RWPE2 (cell line): ENCODE data around the gene HPS1.
A peak's percentile ranks its signal among the peaks of the same experiment; 100 is the strongest.

ENCODE experiments used
- ATAC-seq: fragments of 200-7000 bp; cut with Tn5 transposase; 3 replicates; pipeline ENCODE4 v1.9.1; 2021; ENCODE audit warnings: low read depth
- DNase-seq: peaks from one replicate; pipeline ENCODE4 v3.0.0-alpha.2; 2020; ENCODE audit warnings: low spot score
- H3K27ac ChIP-seq: fragments of 450-650 bp; 2 replicates; pipeline ENCODE4 v1.5.1; 2017; ENCODE audit warnings: mild to moderate bottlenecking; ENCODE audit not compliant: poor library complexity, severe bottlenecking
- H3K27me3 ChIP-seq: fragments of 250-450 bp; sonication (Bioruptor Pico); 2 replicates; pipeline ENCODE4 v1.5.1; 2021; ENCODE audit warnings: mild to moderate bottlenecking, moderate library complexity; ENCODE audit not compliant: insufficient read depth, poor library complexity, severe bottlenecking
- H3K36me3 ChIP-seq: fragments of 250-450 bp; sonication (Bioruptor Pico); 2 replicates; pipeline ENCODE4 v1.5.1; 2020; ENCODE audit warnings: low read depth, mild to moderate bottlenecking, moderate library complexity
- H3K4me1 ChIP-seq: fragments of 250-450 bp; sonication (Bioruptor Pico); 2 replicates; pipeline ENCODE4 v1.5.1; 2021; ENCODE audit warnings: mild to moderate bottlenecking, moderate library complexity; ENCODE audit not compliant: insufficient read depth, poor library complexity, severe bottlenecking
- H3K4me3 ChIP-seq: fragments of 250-450 bp; sonication (Bioruptor Pico); 2 replicates; pipeline ENCODE4 v1.5.1; 2021; ENCODE audit warnings: mild to moderate bottlenecking, moderate library complexity; ENCODE audit not compliant: severe bottlenecking
- H3K9me3 ChIP-seq: fragments of 250-450 bp; sonication (Bioruptor Pico); 2 replicates; pipeline ENCODE4 v1.5.1; 2021; ENCODE audit warnings: mild to moderate bottlenecking, moderate library complexity; ENCODE audit not compliant: severe bottlenecking
- TF ChIP-seq, protein P1 (sequence below): fragments of 450-650 bp; IDR thresholded peaks from one replicate; pipeline ENCODE4 v1.5.1; 2017; ENCODE audit warnings: mild to moderate bottlenecking, moderate library complexity; ENCODE audit not compliant: poor library complexity, severe bottlenecking

Gene HPS1

DNA sequence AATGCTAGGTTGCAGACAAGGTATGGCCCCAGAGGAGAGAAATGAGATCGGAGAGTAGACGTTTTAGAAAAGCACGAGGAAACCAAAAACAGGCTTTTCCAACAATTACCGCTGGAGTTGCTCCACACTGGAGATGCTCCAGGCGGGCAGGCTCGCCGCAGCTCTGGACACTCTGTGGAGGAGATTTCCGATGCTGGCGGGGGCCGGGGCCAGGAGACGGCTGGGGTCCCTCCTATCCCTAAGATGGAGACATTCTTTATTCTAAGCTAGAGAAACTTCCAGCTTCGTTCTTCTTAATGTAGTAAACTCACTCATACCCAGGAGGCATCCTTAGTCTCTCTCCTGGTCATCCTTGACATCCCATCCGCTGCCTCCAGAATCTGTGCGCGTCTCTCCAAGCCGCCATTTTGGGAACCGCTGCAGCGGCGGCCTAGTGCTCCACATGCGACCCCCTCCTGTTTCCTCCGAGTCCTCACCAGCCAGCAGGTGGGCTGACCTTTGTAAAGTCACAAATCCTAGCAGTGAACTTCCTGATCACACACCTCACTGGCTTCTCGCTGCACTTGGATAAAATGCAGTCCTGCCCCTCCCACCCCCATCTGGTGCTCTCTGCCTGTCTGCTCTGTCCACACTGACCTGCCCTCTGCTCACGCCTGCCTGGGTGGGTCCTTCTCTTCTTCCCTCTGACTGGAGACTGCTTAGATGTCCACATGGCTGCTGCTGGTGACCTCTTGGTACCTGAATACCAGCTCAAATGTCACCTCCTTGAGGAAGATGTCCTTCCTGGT, 43.6 kb downstream of the HPS1 start:
- peak overlapping the region; percentile 38 for H3K27ac ChIP-seq
- no peak for DNase-seq

DNA sequence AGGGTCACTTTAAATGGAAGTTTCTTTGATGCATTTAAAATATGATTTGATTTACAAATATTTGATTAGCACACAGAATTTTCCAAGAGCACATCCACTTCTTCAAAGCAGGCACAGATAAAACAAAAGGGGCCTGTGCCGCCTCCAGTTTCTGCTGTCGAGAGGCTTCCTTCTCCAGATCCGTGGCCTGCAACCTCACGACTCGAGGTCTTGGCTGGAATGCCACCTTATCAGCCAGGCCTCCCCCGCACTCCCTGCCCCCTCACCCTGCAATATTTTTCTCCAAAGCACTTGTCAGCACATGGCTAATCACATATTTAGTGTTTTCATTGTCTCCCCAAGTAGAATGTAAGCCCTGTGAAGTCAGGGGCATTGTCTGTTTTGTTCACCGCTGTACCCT, 44.3 kb downstream of the HPS1 start:
- ATAC-seq (no peak), DNase-seq (no peak)
- no peaks in the 10 kb centered on the region for H3K9me3 ChIP-seq
- TF ChIP-seq, protein P1, sequence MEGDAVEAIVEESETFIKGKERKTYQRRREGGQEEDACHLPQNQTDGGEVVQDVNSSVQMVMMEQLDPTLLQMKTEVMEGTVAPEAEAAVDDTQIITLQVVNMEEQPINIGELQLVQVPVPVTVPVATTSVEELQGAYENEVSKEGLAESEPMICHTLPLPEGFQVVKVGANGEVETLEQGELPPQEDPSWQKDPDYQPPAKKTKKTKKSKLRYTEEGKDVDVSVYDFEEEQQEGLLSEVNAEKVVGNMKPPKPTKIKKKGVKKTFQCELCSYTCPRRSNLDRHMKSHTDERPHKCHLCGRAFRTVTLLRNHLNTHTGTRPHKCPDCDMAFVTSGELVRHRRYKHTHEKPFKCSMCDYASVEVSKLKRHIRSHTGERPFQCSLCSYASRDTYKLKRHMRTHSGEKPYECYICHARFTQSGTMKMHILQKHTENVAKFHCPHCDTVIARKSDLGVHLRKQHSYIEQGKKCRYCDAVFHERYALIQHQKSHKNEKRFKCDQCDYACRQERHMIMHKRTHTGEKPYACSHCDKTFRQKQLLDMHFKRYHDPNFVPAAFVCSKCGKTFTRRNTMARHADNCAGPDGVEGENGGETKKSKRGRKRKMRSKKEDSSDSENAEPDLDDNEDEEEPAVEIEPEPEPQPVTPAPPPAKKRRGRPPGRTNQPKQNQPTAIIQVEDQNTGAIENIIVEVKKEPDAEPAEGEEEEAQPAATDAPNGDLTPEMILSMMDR = no peak
- H3K36me3 ChIP-seq = no peaks in the 10 kb centered on the region
- no peaks in the 10 kb centered on the region for H3K27me3 ChIP-seq
- no peak overlapping the region for H3K27ac ChIP-seq
- peaks cover 13% of the 10 kb centered on the region for H3K4me1 ChIP-seq
- H3K4me3 ChIP-seq = no peak overlapping the region

More for the DNA sequence above, 43.6 kb downstream of the HPS1 start:
- Histone ChIP-seq H3K4me3 (no peak overlapping the region), H3K9me3 (no peaks in the 10 kb centered on the region), H3K27me3 (no peaks in the 10 kb centered on the region), H3K36me3 (no peaks in the 10 kb centered on the region), H3K4me1 (peaks cover 13% of the 10 kb centered on the region)
- ATAC-seq = no peak
- TF ChIP-seq, protein P1 = no peak

DNA sequence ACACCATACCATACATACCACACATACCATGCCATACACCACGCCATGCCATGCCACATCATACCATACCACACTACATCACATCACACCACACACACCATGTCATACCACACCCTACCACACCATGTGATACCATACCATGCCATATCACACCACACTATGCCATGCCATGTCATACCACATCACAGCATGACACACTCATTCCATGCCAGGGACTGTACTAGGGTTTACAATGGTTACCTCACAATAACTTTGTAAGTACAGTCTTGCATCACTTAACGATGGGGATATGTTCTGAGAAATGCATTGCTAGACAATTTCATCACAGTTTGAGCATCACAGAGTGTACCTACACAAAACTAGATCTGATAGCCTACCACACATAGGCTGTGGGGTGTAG, 46.3 kb downstream of the HPS1 start:
- ATAC-seq = peak; percentile 17; the same call in 2 of the 3 replicates
- no peak for DNase-seq
- Histone ChIP-seq H3K4me3 (no peak overlapping the region), H3K9me3 (no peaks in the 10 kb centered on the region), H3K27ac (no peak overlapping the region), H3K36me3 (no peaks in the 10 kb centered on the region), H3K27me3 (no peaks in the 10 kb centered on the region), H3K4me1 (peaks cover 13% of the 10 kb centered on the region)
- TF ChIP-seq, protein P1 = no peak

DNA sequence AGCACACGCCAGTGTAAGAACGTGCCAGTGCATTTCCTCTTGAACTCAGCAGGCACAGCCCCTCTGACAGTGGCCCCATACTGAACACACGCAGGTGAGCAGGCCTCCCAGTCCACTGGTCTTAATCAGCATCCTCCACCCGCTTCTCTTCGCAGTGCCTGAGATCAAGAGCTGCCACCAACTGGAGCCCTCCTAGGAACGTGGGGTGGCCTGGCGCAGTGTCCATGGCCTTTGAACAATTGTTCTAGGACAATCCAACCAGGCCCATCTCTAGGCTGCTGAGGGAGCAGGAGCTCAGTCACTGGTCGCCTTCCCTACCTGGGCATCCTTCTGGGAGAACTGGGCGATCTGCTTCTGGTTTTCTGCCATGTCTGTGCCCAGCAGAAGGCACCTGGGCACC, 47.0 kb downstream of the HPS1 start:
- H3K4me3 ChIP-seq = no peak overlapping the region

More for the DNA sequence above, 47.0 kb downstream of the HPS1 start:
- H3K36me3 ChIP-seq = no peaks in the 10 kb centered on the region
- ATAC-seq = no peak
- peaks cover 12% of the 10 kb centered on the region for H3K4me1 ChIP-seq
- no peak overlapping the region for H3K27ac ChIP-seq
- DNase-seq = no peak
- H3K27me3 ChIP-seq = no peaks in the 10 kb centered on the region
- H3K9me3 ChIP-seq = no peaks in the 10 kb centered on the region
- TF ChIP-seq, protein P1 = no peak
